GM12892 (cell line): ENCODE data around the gene KIF16B.

Source experiments
- POLR2A ChIP-seq: IDR thresholded peaks from 2 replicates; pipeline ENCODE4 v1.6.1; 2011; ENCODE audit warnings: low read depth, low read length, control low read depth
- POLR2AphosphoS5 ChIP-seq: IDR thresholded peaks from 2 replicates; pipeline ENCODE4 v1.6.1; 2011; ENCODE audit warnings: low read depth, low read length, control low read depth
- TAF1 ChIP-seq: IDR thresholded peaks from 2 replicates; pipeline ENCODE4 v1.6.1; 2011; ENCODE audit warnings: low read depth, mild to moderate bottlenecking, control low read depth, low read length, borderline replicate concordance

DNA sequence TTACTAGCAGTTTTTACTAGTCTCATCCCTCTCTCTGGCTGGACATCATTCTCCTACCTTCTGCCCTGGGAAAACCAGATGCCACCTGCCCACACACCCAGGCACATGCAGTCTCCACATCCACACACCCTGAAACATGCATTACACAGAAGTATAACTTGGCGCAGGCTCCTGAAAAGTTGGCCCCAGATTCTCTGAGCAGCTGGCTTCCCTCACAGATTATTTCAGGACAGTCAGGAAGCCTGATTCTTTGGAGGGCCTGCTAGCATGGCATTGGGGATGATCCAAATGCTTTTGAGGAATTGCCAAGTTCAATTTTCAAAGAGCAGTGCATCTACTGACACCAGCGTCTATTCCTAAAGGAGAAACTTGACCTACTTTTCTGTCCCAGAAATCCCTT is 27.8 kb upstream of the KIF16B start:
- TF ChIP-seq POLR2AphosphoS5, result no peak
- no peak for TF ChIP-seq POLR2A
- no peak for TF ChIP-seq TAF1
